MM.1S (cell line): ENCODE measurements around the gene FLAD1.

Experiments
- EZH2 ChIP-seq: fragments of 300-600 bp; sonication (generic); optimal IDR thresholded peaks from 2 replicates; pipeline ENCODE3; 2017; ENCODE audit warnings: low read depth, mild to moderate bottlenecking, antibody characterized with exemption, low read length, mixed read lengths
- EZH2phosphoT487 ChIP-seq: fragments of 300-600 bp; sonication (generic); IDR thresholded peaks from 2 replicates; pipeline ENCODE4 v1.6.1; 2018; ENCODE audit warnings: antibody characterized with exemption, low read length
- TF ChIP-seq, protein P1 (sequence below): fragments of 300-600 bp; sonication (generic); IDR thresholded peaks from 2 replicates; pipeline ENCODE4 v1.5.1; 2016; ENCODE audit warnings: antibody characterized with exemption, low read length, mixed read lengths

DNA sequence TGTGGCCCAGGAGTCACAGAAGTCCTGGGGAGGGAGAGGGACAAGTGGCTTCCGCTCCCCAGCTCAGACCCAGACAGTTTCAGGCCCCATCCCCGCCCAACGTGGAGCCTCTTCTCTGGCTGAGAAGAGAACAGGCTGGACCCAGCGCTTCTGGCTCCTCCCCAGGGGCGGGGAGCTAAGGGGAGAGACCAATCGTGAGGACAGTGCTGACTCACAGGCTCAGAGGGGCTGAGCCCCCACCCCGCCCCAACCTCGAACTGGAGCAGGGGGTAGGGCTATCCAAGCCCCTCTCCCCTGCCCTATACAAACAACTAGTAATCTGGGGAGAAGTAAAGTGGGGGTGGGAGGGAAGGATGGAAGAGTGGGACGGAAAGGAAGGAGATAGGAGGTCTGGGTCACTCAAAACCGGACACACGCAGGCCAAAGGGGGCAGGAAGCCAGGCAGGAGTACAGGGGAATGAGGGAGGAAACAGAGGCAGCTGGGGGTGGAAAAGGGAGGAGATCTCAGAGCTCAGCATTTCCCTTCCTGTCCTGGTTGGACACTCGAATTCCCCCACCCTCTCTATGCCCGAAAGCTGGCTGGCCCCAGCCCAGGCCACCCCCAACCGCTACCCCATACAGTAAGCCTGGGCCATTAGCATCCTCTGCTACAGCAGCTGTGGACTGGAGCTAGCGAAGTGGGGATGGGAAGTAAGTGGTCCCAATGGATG lies 12.4 kb upstream of the FLAD1 start, which contains the start of gene SHC1:
- TF ChIP-seq, protein P1, sequence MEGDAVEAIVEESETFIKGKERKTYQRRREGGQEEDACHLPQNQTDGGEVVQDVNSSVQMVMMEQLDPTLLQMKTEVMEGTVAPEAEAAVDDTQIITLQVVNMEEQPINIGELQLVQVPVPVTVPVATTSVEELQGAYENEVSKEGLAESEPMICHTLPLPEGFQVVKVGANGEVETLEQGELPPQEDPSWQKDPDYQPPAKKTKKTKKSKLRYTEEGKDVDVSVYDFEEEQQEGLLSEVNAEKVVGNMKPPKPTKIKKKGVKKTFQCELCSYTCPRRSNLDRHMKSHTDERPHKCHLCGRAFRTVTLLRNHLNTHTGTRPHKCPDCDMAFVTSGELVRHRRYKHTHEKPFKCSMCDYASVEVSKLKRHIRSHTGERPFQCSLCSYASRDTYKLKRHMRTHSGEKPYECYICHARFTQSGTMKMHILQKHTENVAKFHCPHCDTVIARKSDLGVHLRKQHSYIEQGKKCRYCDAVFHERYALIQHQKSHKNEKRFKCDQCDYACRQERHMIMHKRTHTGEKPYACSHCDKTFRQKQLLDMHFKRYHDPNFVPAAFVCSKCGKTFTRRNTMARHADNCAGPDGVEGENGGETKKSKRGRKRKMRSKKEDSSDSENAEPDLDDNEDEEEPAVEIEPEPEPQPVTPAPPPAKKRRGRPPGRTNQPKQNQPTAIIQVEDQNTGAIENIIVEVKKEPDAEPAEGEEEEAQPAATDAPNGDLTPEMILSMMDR, result no peak
- TF ChIP-seq EZH2, result no peak
- no peak for TF ChIP-seq EZH2phosphoT487
